Heart right ventricle (tissue), 16 donors: ENCODE data around the gene AGBL1. TPM values are rescaled to one million over a fixed set of nuclear protein-coding genes. Genes with fewer than 3 reads are reported as not detected.

Experiments
- ATAC-seq, 8 donors: fragments of 200-7000 bp; cut with Tn5 transposase; one replicate each; pipeline ENCODE4 v1.9.1; 2020; ENCODE audit warnings: mild to moderate bottlenecking in 8 of 8, moderate library complexity in 8 of 8, moderate number of reproducible peaks in 1 of 8
- DNase-seq, 2 donors: peaks; one replicate each; pipeline ENCODE4 v3.0.0-alpha.2; 2020
- H3K27ac ChIP-seq, 10 donors: fragments of 200-600 bp; sonication (generic) in 2 of 10; one replicate each; pipeline versions ENCODE4 v1.5.0 to v1.8.0; 2020 to 2022; ENCODE audit warnings: mild to moderate bottlenecking in 3 of 10
- H3K27me3 ChIP-seq, 7 donors: fragments of 200-600 bp; one replicate each; pipeline ENCODE4 v1.8.0; 2021 to 2022; ENCODE audit warnings: mild to moderate bottlenecking in 2 of 7
- H3K36me3 ChIP-seq, 9 donors: fragments of 200-600 bp; sonication (generic) in 1 of 9; one replicate each; pipeline versions ENCODE4 v1.5.0 to v1.8.0; 2020 to 2022; ENCODE audit warnings: mild to moderate bottlenecking in 2 of 9
- H3K4me1 ChIP-seq, 9 donors: fragments of 200-600 bp; sonication (generic) in 1 of 9; one replicate each; pipeline versions ENCODE4 v1.5.0 to v1.8.0; 2020 to 2022; ENCODE audit warnings: mild to moderate bottlenecking in 4 of 9
- H3K4me3 ChIP-seq, 10 donors: fragments of 200-600 bp; sonication (generic) in 2 of 10; one replicate each; pipeline versions ENCODE4 v1.5.0 to v1.8.0; 2020 to 2022; ENCODE audit warnings: mild to moderate bottlenecking in 7 of 10, moderate library complexity in 2 of 10
- H3K9me3 ChIP-seq, 11 donors: fragments of 200-600 bp in 10 of 11; sonication (generic) in 2 of 11; one replicate each; pipeline versions ENCODE4 v1.5.0 to v1.8.0; 2013 to 2022; ENCODE audit warnings: mild to moderate bottlenecking in 2 of 11, control low read depth in 1 of 11, moderate library complexity in 1 of 11
- CTCF ChIP-seq, 9 donors: fragments of 200-600 bp; sonication (generic) in 2 of 9; IDR thresholded peaks; one replicate each; pipeline versions ENCODE4 v1.5.0 to v1.8.0; 2021 to 2022; ENCODE audit warnings: antibody characterized with exemption in 9 of 9, mild to moderate bottlenecking in 5 of 9, moderate library complexity in 1 of 9
- WGBS, 2 donors: extraction: QIAGEN DNeasy Blood & Tissue Kit; methylation state at CpG; one replicate each; pipeline ENCODE4 v1.1.7; 2013; ENCODE audit warnings: inconsistent platforms in 1 of 2; 5-methylcytosine and 5-hydroxymethylcytosine counted together
- intact Hi-C, 10 donors: fragments of 100-400 bp; cut with DNase I; formaldehyde crosslinking; loops; one replicate each; pipeline versions ENCODE4 v1.11.1 to v1.14.2; 2022
- polyA plus RNA-seq, 2 donors: library from polyadenylated mRNA; stranded (reverse); fragments of 200-250 nt; gene quantifications; one replicate each; pipeline ENCODE4 v1.2.3, GENCODE V29; 2013
- total RNA-seq, 10 donors: library from RNA; stranded (reverse); fragmentation: NEBNext Ultra II Directional in 3 of 10; extraction: Animal tissue kit (Norgen Biotek cat#: 25700) in 3 of 10; gene quantifications; one replicate each; pipeline versions ENCODE4 v1.2.1 to v1.2.4, GENCODE V29; 2021 to 2023
- donor health status: Arrhythmogenic right ventricular cardiomyopathy.
- donor health status: ischemic (EF 13 %, LVEDD 7.1; RV severe dilation, severe dysfunction).
- donor health status: healthy with polysubstance abuse.
- donor health status: DM: no; HTN: yes; CAD: no.
- donor health status: DM: no; HTN: no; CAD: no.
- donor health status: ischemic (EF 25% LVEDD 6.9; RV normal size, moderate dysfunction).
- donor health status: ischemic (EF 25% LVEDD 5.7; RV mildly dilated, moderate dysfunction).
- donor health status: healthy.
- donor health status: DM: yes; HTN: yes; CAD: no.
- donor health status: Ischemic cardiomyopathy.
- donor health status: ischemic (EF 35%, LVEDD 5.7; RV mildly dilated, moderate dysfunction).
- donor health status: nonischemic (EF 11% LVEDD 7.7; RV severe dilation, severe dysfunction).
- donor health status: DM: yes; HTN: yes; CAD: no.
- donor health status: PGD.
- donor health status: ischemic (EF 29% LVEDD 5.4; RV normal size, mild dysfunction).
- donor health status: nonischemic (EF 23%, LVEDD 6.1; RV moderate dilation, normal function).

The AGBL1 gene
- total and polyA plus RNA-seq, 12 donors = 0.02 to 0.13 (median 0.09) TPM; not detected in 7

GRCh38 chr15:86556396-86557017 lies 476.8 kb downstream of the AGBL1 start:
- ATAC-seq = no peak
- Histone ChIP-seq H3K27ac (no peak overlapping the region), H3K4me3 (no peak overlapping the region), H3K36me3 (no peaks in the 10 kb centered on the region), H3K4me1 (peaks cover 0 to 8% (median 0%) of the 10 kb centered on the region in 9 donors), H3K27me3 (no peaks in the 10 kb centered on the region), H3K9me3 (peaks cover 0 to 9% (median 0%) of the 10 kb centered on the region in 11 donors)
- WGBS, 2 donors = 79 to 85% methylated on average over 3 of the region's 3 CpGs
- TF ChIP-seq CTCF (IDR thresholded peaks at IDR 0.05) = no peak
- no peak for DNase-seq
- intact Hi-C loops = no loop called here

GRCh38 chr15:86557018-86557550 lies 477.4 kb downstream of the AGBL1 start:
- Histone ChIP-seq H3K9me3 (peaks cover 0 to 11% (median 0%) of the 10 kb centered on the region in 11 donors), H3K36me3 (no peaks in the 10 kb centered on the region), H3K4me3 (no peak overlapping the region), H3K4me1 (peaks cover 0 to 8% (median 0%) of the 10 kb centered on the region in 9 donors), H3K27me3 (no peaks in the 10 kb centered on the region), H3K27ac (no peak overlapping the region)
- DNase-seq (no peak), ATAC-seq (no peak)
- TF ChIP-seq CTCF (IDR thresholded peaks at IDR 0.05) = no peak
- 53 to 62% methylated on average over 3 of the region's 3 CpGs for WGBS, 2 donors
- intact Hi-C loops = no loop called here

- intact Hi-C loops = no loop called here
- DNase-seq = no peak
- TF ChIP-seq CTCF (IDR thresholded peaks at IDR 0.05) = no peak
Measured at GRCh38 chr15:86558252-86558651, 478.6 kb downstream of the AGBL1 start.

GRCh38 chr15:86558686-86559085 lies 479.0 kb downstream of the AGBL1 start:
- H3K4me3 ChIP-seq = no peak overlapping the region
- no peak overlapping the region for H3K27ac ChIP-seq
- intact Hi-C loops = no loop called here
- DNase-seq (no peak), ATAC-seq (no peak)
- peaks cover 0 to 15% (median 0%) of the 10 kb centered on the region in 11 donors for H3K9me3 ChIP-seq
- H3K36me3 ChIP-seq = no peaks in the 10 kb centered on the region
- TF ChIP-seq CTCF (IDR thresholded peaks at IDR 0.05) = no peak
- 82 to 83% methylated on average over 5 of the region's 5 CpGs for WGBS, 2 donors
- peaks cover 0 to 8% (median 0%) of the 10 kb centered on the region in 9 donors for H3K4me1 ChIP-seq
- no peaks in the 10 kb centered on the region for H3K27me3 ChIP-seq

More at GRCh38 chr15:86558252-86558651, 478.6 kb downstream of the AGBL1 start:
- H3K4me3 ChIP-seq = no peak overlapping the region
- no peaks in the 10 kb centered on the region for H3K36me3 ChIP-seq
- H3K27ac ChIP-seq = no peak overlapping the region
- ATAC-seq = no peak
- H3K27me3 ChIP-seq = no peaks in the 10 kb centered on the region
- H3K9me3 ChIP-seq = peaks cover 0 to 14% (median 0%) of the 10 kb centered on the region in 11 donors
- H3K4me1 ChIP-seq = peaks cover 0 to 8% (median 0%) of the 10 kb centered on the region in 9 donors
